SK-N-SH (cell line): ENCODE data around the gene OR52B6. TPM values are rescaled to one million over a fixed set of nuclear protein-coding genes. Genes with fewer than 3 reads are reported as not detected.

Experiments used
- CTCF ChIA-PET: fragments of 300-600, 350-600 bp; formaldehyde crosslinking; extraction: SDS; loops from one replicate; lab custom pipeline; 2021; lab: Yijun Ruan, JAX
- POLR2A ChIA-PET: fragments of 350-600 bp; sonication (Branson Sonifier 250); formaldehyde crosslinking; extraction: SDS; loops from one replicate; lab custom pipeline; 2020; ENCODE audit warnings: antibody characterized with exemption, inconsistent platforms; lab: Yijun Ruan, JAX
- DNase-seq: peaks from one replicate; pipeline ENCODE4 v3.0.0; 2012
- H2AFZ ChIP-seq: fragments of 200-600 bp; sonication (generic); 2 replicates; pipeline ENCODE4 v1.8.1; 2016; ENCODE audit warnings: antibody characterized with exemption, mild to moderate bottlenecking, low read depth
- H3F3A ChIP-seq: fragments of 200-600 bp; sonication (generic); replicated peaks from 2 replicates; pipeline ENCODE3; 2016; ENCODE audit warnings: antibody characterized with exemption, mild to moderate bottlenecking; ENCODE audit not compliant: insufficient read depth
- H3K27ac ChIP-seq, 2 experiments: fragments of 200-500 bp in 1 of 2; fragments of 200-600 bp in 1 of 2; sonication (Bioruptor generic) in 1 of 2; sonication (generic), shearing (Covaris generic) in 1 of 2; 2 replicates each; pipeline versions ENCODE4 v1.5.1 to v1.6.1; 2014 to 2016; ENCODE audit warnings: low read depth in 2 of 2, inconsistent platforms in 1 of 2, low read length in 1 of 2, mild to moderate bottlenecking in 1 of 2, mixed read lengths in 1 of 2
- H3K27me3 ChIP-seq: fragments of 200-600 bp; sonication (generic), shearing (Covaris generic); 2 replicates; pipeline ENCODE4 v1.6.1; 2016; ENCODE audit warnings: mixed run types; ENCODE audit not compliant: insufficient read depth
- H3K36me3 ChIP-seq, 2 experiments: fragments of 200-500 bp in 1 of 2; fragments of 200-600 bp in 1 of 2; sonication (Bioruptor generic) in 1 of 2; sonication (generic) in 1 of 2; replicated peaks in 1 of 2; 2 replicates each; pipeline versions ENCODE3 to v1.5.1; 2014 to 2016; ENCODE audit warnings: low read length in 1 of 2, mild to moderate bottlenecking in 1 of 2; ENCODE audit not compliant: insufficient read depth in 2 of 2, control insufficient read depth in 1 of 2
- H3K4me1 ChIP-seq, 2 experiments: fragments of 200-500 bp in 1 of 2; fragments of 200-600 bp in 1 of 2; sonication (Bioruptor generic) in 1 of 2; sonication (generic), shearing (Covaris generic) in 1 of 2; 2 replicates each; pipeline versions ENCODE4 v1.5.1 to v1.6.1; 2014 to 2016; ENCODE audit warnings: low read depth in 1 of 2, low read length in 1 of 2, mixed run types in 1 of 2; ENCODE audit not compliant: insufficient read depth in 2 of 2, control insufficient read depth in 1 of 2
- H3K4me2 ChIP-seq: fragments of 200-600 bp; sonication (generic), shearing (Covaris generic); 2 replicates; pipeline ENCODE4 v1.6.1; 2017; ENCODE audit warnings: mixed run types
- H3K4me3 ChIP-seq, 2 experiments: fragments of 200-500 bp in 1 of 2; fragments of 200-600 bp in 1 of 2; sonication (Bioruptor generic) in 1 of 2; sonication (generic), shearing (Covaris generic) in 1 of 2; 2 replicates each; pipeline versions ENCODE4 v1.5.1 to v1.8.1; 2014 to 2016; ENCODE audit warnings: low read depth in 2 of 2, inconsistent platforms in 1 of 2, low read length in 1 of 2, mild to moderate bottlenecking in 1 of 2, mixed read lengths in 1 of 2, moderate library complexity in 1 of 2
- H3K79me2 ChIP-seq: fragments of 200-600 bp; sonication (generic); 2 replicates; pipeline ENCODE4 v1.8.1; 2017; ENCODE audit warnings: mild to moderate bottlenecking; ENCODE audit not compliant: insufficient read depth
- H3K9ac ChIP-seq: fragments of 200-600 bp; sonication (generic); 2 replicates; pipeline ENCODE4 v1.6.1; 2017; ENCODE audit warnings: mixed run types
- H3K9me2 ChIP-seq: fragments of 200-600 bp; sonication (generic); 2 replicates; pipeline ENCODE4 v1.6.1; 2017; ENCODE audit warnings: mixed run types
- H3K9me3 ChIP-seq: fragments of 200-600 bp; sonication (generic); 2 replicates; pipeline ENCODE4 v1.6.1; 2017; ENCODE audit warnings: mixed run types, mild to moderate bottlenecking, moderate library complexity
- H4K20me1 ChIP-seq: fragments of 200-600 bp; sonication (generic); 2 replicates; pipeline ENCODE4 v1.6.1; 2017; ENCODE audit warnings: mild to moderate bottlenecking, mixed run types; ENCODE audit not compliant: insufficient read depth
- CTCF ChIP-seq: fragments of 200-600 bp; sonication (generic); IDR thresholded peaks from 2 replicates; pipeline ENCODE4 v1.6.1; 2017; ENCODE audit warnings: antibody characterized with exemption, mild to moderate bottlenecking, moderate library complexity
- ELF1 ChIP-seq: IDR thresholded peaks from 2 replicates; pipeline ENCODE4 v1.4.0; 2012
- EZH2phosphoT487 ChIP-seq: fragments of 200-600 bp; sonication (generic); IDR thresholded peaks from 2 replicates; pipeline ENCODE4 v1.6.1; 2017; ENCODE audit warnings: low read depth, mixed run types, mild to moderate bottlenecking, antibody characterized with exemption, moderate library complexity, borderline replicate concordance
- FOSL2 ChIP-seq: IDR thresholded peaks from 2 replicates; pipeline ENCODE4 v1.4.0; 2012; ENCODE audit warnings: low read depth, mild to moderate bottlenecking, moderate library complexity, borderline replicate concordance
- FOXM1 ChIP-seq: IDR thresholded peaks from 2 replicates; pipeline ENCODE4 v1.4.0; 2012; ENCODE audit warnings: low read depth, mild to moderate bottlenecking
- JUND ChIP-seq: IDR thresholded peaks from 2 replicates; pipeline ENCODE4 v1.4.0; 2012
- MAX ChIP-seq: IDR thresholded peaks from 2 replicates; pipeline ENCODE4 v1.4.0; 2012; ENCODE audit warnings: low read depth
- MEF2A ChIP-seq: IDR thresholded peaks from 2 replicates; pipeline ENCODE4 v1.4.0; 2012; ENCODE audit warnings: low read depth, borderline replicate concordance
- NRF1 ChIP-seq: IDR thresholded peaks from 2 replicates; pipeline ENCODE4 v1.6.1; 2012; ENCODE audit warnings: low read depth, mild to moderate bottlenecking, low read length
- RAD21 ChIP-seq: IDR thresholded peaks from 2 replicates; pipeline ENCODE4 v1.6.1; 2012; ENCODE audit warnings: mild to moderate bottlenecking, low read length
- REST ChIP-seq: IDR thresholded peaks from 2 replicates; pipeline ENCODE4 v1.6.1; 2012; ENCODE audit warnings: mild to moderate bottlenecking, low read depth, low read length, moderate library complexity
- RFX5 ChIP-seq: IDR thresholded peaks from 2 replicates; pipeline ENCODE4 v1.6.1; 2012; ENCODE audit warnings: mild to moderate bottlenecking, improper control_type of control experiment, low read length
- SIN3A ChIP-seq: IDR thresholded peaks from 2 replicates; pipeline ENCODE4 v1.6.1; 2012; ENCODE audit warnings: low read depth, mild to moderate bottlenecking, low read length, moderate library complexity, borderline replicate concordance
- TCF12 ChIP-seq: IDR thresholded peaks from 2 replicates; pipeline ENCODE4 v1.4.0; 2012
- USF2 ChIP-seq: fragments of 150-350 bp; IDR thresholded peaks from 2 replicates; pipeline ENCODE4 v1.6.1; 2017; ENCODE audit warnings: antibody characterized with exemption, low read length, low read depth, borderline replicate concordance
- ZBTB33 ChIP-seq: IDR thresholded peaks from 2 replicates; pipeline ENCODE4 v1.4.0; 2012; ENCODE audit warnings: low read depth, borderline replicate concordance
- WGBS: methylation state at CpG from one replicate; pipeline ENCODE4 v1.1.6; 2017; ENCODE audit warnings: low lambda C conversion rate; 5-methylcytosine and 5-hydroxymethylcytosine counted together
- polyA plus RNA-seq, 3 experiments: library from polyadenylated mRNA; depleted of rRNA; stranded (reverse); fragments of >200 nt; gene quantifications; 2 replicates each; pipeline ENCODE4 v1.2.3, GENCODE V29; 2012

The OR52B6 gene
- polyA plus RNA-seq, 1 of the 3 experiments (the other 2 are of a cell fraction), result not detected

- no peak overlapping the region for H3K27ac ChIP-seq
- H2AFZ ChIP-seq, result no peak overlapping the region
- H3K9ac ChIP-seq, result no peak overlapping the region
- 0% methylated on average over 1 of the region's 1 CpG for WGBS
- H4K20me1 ChIP-seq, result no peaks in the 10 kb centered on the region
- H3K27me3 ChIP-seq, result peaks cover 9% of the 10 kb centered on the region
- H3K9me3 ChIP-seq, result no peaks in the 10 kb centered on the region
- no peaks in the 10 kb centered on the region for H3K4me1 ChIP-seq
- TF ChIP-seq EZH2phosphoT487 (no peak), ELF1 (no peak), NRF1 (no peak), JUND (no peak), MEF2A (no peak), FOSL2 (no peak), TCF12 (no peak), ZBTB33 (no peak), RAD21 (no peak), REST (no peak), USF2 (no peak)
- no peak for DNase-seq
- H3K79me2 ChIP-seq, result no peaks in the 10 kb centered on the region
- no peak overlapping the region for H3K4me3 ChIP-seq
- ChIA-PET CTCF (no interaction called here), POLR2A (no interaction called here)
- H3K4me2 ChIP-seq, result no peak overlapping the region
- no peaks in the 10 kb centered on the region for H3K9me2 ChIP-seq
- H3K36me3 ChIP-seq, result no peaks in the 10 kb centered on the region
- H3F3A ChIP-seq, result no peaks in the 10 kb centered on the region
Observed at GRCh38 chr11:5534046-5534445, 46.6 kb upstream of the OR52B6 start.

GRCh38 chr11:5536482-5536881, 44.2 kb upstream of the OR52B6 start:
- H3K9me3 ChIP-seq, result no peaks in the 10 kb centered on the region
- no peaks in the 10 kb centered on the region for H3K36me3 ChIP-seq
- H3K9me2 ChIP-seq, result no peaks in the 10 kb centered on the region
- POLR2A ChIA-PET, result no interaction called here
- H2AFZ ChIP-seq, result no peak overlapping the region
- H3K27ac ChIP-seq, result no peak overlapping the region
- peaks cover under 1% of the 10 kb centered on the region; the same call in 1 of the 2 replicates for H3K27me3 ChIP-seq
- H3K4me1 ChIP-seq, result no peaks in the 10 kb centered on the region
- H3F3A ChIP-seq, result no peaks in the 10 kb centered on the region
- CTCF ChIA-PET, result no interaction called here
- no peaks in the 10 kb centered on the region for H4K20me1 ChIP-seq
- H3K4me3 ChIP-seq, result no peak overlapping the region
- no peaks in the 10 kb centered on the region for H3K79me2 ChIP-seq
- DNase-seq, result no peak
- no peak overlapping the region for H3K4me2 ChIP-seq
- no peak overlapping the region for H3K9ac ChIP-seq
- no peak for TF ChIP-seq CTCF
- TF ChIP-seq FOXM1, result no peak
- TF ChIP-seq ZBTB33, result no peak
- TF ChIP-seq TCF12, result no peak
- TF ChIP-seq MAX, result no peak
- TF ChIP-seq RAD21, result no peak
- no peak for TF ChIP-seq RFX5
- TF ChIP-seq EZH2phosphoT487, result no peak
- no peak for TF ChIP-seq SIN3A
